Caco-2 (cell line): ENCODE data around the gene PRKAG1. TPM values are rescaled to one million over a fixed set of nuclear protein-coding genes. Genes with fewer than 3 reads are reported as not detected.

Source experiments
- BruUV-seq: library from RNA; stranded (reverse); fragments of 400-500 nt; replicated peaks from 2 replicates; lab custom pipeline; 2021; lab: Mats Ljungman, UMichigan
- CTCF ChIA-PET: fragments of 300-600 bp; sonication (Branson Sonifier 250); formaldehyde crosslinking; loops from one replicate; lab custom pipeline; 2022; ENCODE audit warnings: antibody characterized with exemption; lab: Charles Lee
- POLR2A ChIA-PET: fragments of 300-600 bp; sonication (Branson Sonifier 250); formaldehyde crosslinking; loops from one replicate; lab custom pipeline; 2022; ENCODE audit warnings: antibody characterized with exemption; lab: Charles Lee
- DNase-seq, 2 experiments: peaks; one replicate each; pipeline versions ENCODE4 v3.0.0 to v3.0.0-alpha.2; 2020 to 2022
- H3K27me3 ChIP-seq: replicated peaks from 2 replicates; pipeline ENCODE4 v1.6.0; 2011; ENCODE audit warnings: low read length; ENCODE audit not compliant: control insufficient read depth, insufficient read depth
- H3K36me3 ChIP-seq: 2 replicates; pipeline ENCODE4 v1.5.1; 2011; ENCODE audit warnings: low read length; ENCODE audit not compliant: control insufficient read depth, insufficient read depth
- H3K4me1 ChIP-seq: fragments of 250-450 bp; sonication (Bioruptor Pico); 2 replicates; pipeline ENCODE4 v1.5.1; 2020; ENCODE audit warnings: mild to moderate bottlenecking
- H3K4me3 ChIP-seq: 2 replicates; pipeline ENCODE4 v1.5.1; 2011; ENCODE audit warnings: low read depth, mild to moderate bottlenecking, control low read depth, low read length
- H3K9me3 ChIP-seq: fragments of 250-450 bp; sonication (Bioruptor Pico); 2 replicates; pipeline ENCODE4 v1.5.1; 2020; ENCODE audit warnings: mild to moderate bottlenecking, moderate library complexity
- H3K27ac Mint-ChIP-seq: one replicate; pipeline ENCODE4 v1.8.0; 2022; ENCODE audit warnings: mixed read lengths; ENCODE audit not compliant: unreplicated experiment
- H3K27me3 Mint-ChIP-seq: one replicate; pipeline ENCODE4 v1.8.0; 2022; ENCODE audit warnings: mixed read lengths; ENCODE audit not compliant: insufficient read depth, unreplicated experiment
- H3K36me3 Mint-ChIP-seq: one replicate; pipeline ENCODE4 v1.8.0; 2022; ENCODE audit warnings: mild to moderate bottlenecking, mixed read lengths; ENCODE audit not compliant: insufficient read depth, unreplicated experiment
- H3K4me1 Mint-ChIP-seq: one replicate; pipeline ENCODE4 v1.8.0; 2022; ENCODE audit warnings: low read depth, mixed read lengths; ENCODE audit not compliant: unreplicated experiment
- H3K4me3 Mint-ChIP-seq: one replicate; pipeline ENCODE4 v1.8.0; 2022; ENCODE audit warnings: mild to moderate bottlenecking, moderate library complexity, mixed read lengths; ENCODE audit not compliant: unreplicated experiment
- H3K9me3 Mint-ChIP-seq: one replicate; pipeline ENCODE4 v1.8.0; 2022; ENCODE audit warnings: mixed read lengths; ENCODE audit not compliant: unreplicated experiment
- CTCF ChIP-seq, 2 experiments: fragments of 200-600 bp in 1 of 2; IDR thresholded peaks; 1 replicate in 1 of 2; 2 replicates in 1 of 2; pipeline versions ENCODE4 v1.5.1 to v1.8.0; 2011 to 2022; ENCODE audit warnings: antibody characterized with exemption in 1 of 2, control low read depth in 1 of 2, inconsistent platforms in 1 of 2, low read depth in 1 of 2, low read length in 1 of 2, mild to moderate bottlenecking in 1 of 2, moderate library complexity in 1 of 2; ENCODE audit not compliant: insufficient read depth in 1 of 2, severe bottlenecking in 1 of 2, unreplicated experiment in 1 of 2
- intact Hi-C: fragments of 100-400 bp; cut with micrococcal nuclease; formaldehyde crosslinking; loops from one replicate; pipeline ENCODE4 v1.10.0; 2022; ENCODE audit not compliant: unreplicated experiment
- total RNA-seq: library from RNA; stranded (reverse); gene quantifications from 2 replicates; pipeline ENCODE4 v1.2.3, GENCODE V29; 2022

Gene PRKAG1
- total RNA-seq, 1 experiment from 2014 or later = 60.3 TPM

- no TSS peak for BruUV-seq
- DNase-seq = peak; percentile 71 to 76
- intact Hi-C loops = loop anchor here (5.0 kb wide), 1 partner anchor 62 kb away; no protein-coding TSS in a partner anchor
- Mint-ChIP-seq H3K9me3 (no peaks in the 10 kb centered on the region), H3K4me3 (peak within 1 kb of the TSS; percentile 91), H3K36me3 (peaks cover 28% of the 10 kb centered on the region), H3K27me3 (no peaks in the 10 kb centered on the region), H3K4me1 (peaks cover 27% of the 10 kb centered on the region), H3K27ac (peak within 1 kb of the TSS; percentile 48)
- Histone ChIP-seq H3K36me3 (no peaks in the 10 kb centered on the region; the same call in 1 of the 2 replicates), H3K4me3 (peak within 1 kb of the TSS; percentile 49), H3K27me3 (no peaks in the 10 kb centered on the region), H3K4me1 (peaks cover 18% of the 10 kb centered on the region), H3K9me3 (no peaks in the 10 kb centered on the region)
- ChIA-PET CTCF (interaction anchor here (0.8 to 6.3 kb wide), 9 partner anchors 11 to 146 kb away, joined by 3 to 90 read pairs (median 4); partner anchors contain the start of genes ARF3, PRKAG1 and WNT1), POLR2A (no interaction called here)
- TF ChIP-seq CTCF (IDR thresholded peaks at IDR 0.05; ENCODE audit: insufficient read depth in 1 of 2, low read depth in 1 of 2, low read length in 1 of 2, severe bottlenecking in 1 of 2, unreplicated experiment in 1 of 2) = peak in 1 of 2 experiments; percentile 12
Observed at GRCh38 chr12:48999371-49000131, 19.0 kb downstream of the PRKAG1 start, which contains the start of gene DDN. TSS of gene DDN (minus strand) at chr12:48999375. CDS start at chr12:48999287, 88 bp downstream.

- Mint-ChIP-seq H3K4me1 (peaks cover 32% of the 10 kb centered on the region), H3K36me3 (peaks cover 28% of the 10 kb centered on the region), H3K9me3 (no peaks in the 10 kb centered on the region), H3K27me3 (no peaks in the 10 kb centered on the region), H3K27ac (no peak overlapping the region), H3K4me3 (peak overlapping the region; percentile 91)
- H3K4me3 ChIP-seq = peak overlapping the region; percentile 49
- H3K27me3 ChIP-seq = no peaks in the 10 kb centered on the region
- TSS peak; percentile 24 for BruUV-seq
- CTCF ChIA-PET = interaction anchor here (0.5 to 6.3 kb wide), 12 partner anchors 11 to 146 kb away, joined by 3 to 90 read pairs (median 8); partner anchors contain the start of genes ARF3, PRKAG1 and WNT1
- H3K9me3 ChIP-seq = no peaks in the 10 kb centered on the region
- peaks cover 26% of the 10 kb centered on the region for H3K4me1 ChIP-seq
- POLR2A ChIA-PET = interaction anchor here (0.6 to 1.9 kb wide), 5 partner anchors 11 to 147 kb away, joined by 3 to 9 read pairs (median 7); partner anchors contain the start of gene DDX23
- peak; percentile 38 to 70 for DNase-seq
- intact Hi-C loops = loop anchor here (5.0 kb wide), 1 partner anchor 61 kb away; no protein-coding TSS in a partner anchor
- no peaks in the 10 kb centered on the region; the same call in 1 of the 2 replicates for H3K36me3 ChIP-seq
- TF ChIP-seq CTCF (IDR thresholded peaks at IDR 0.05; ENCODE audit: insufficient read depth in 1 of 2, low read depth in 1 of 2, low read length in 1 of 2, severe bottlenecking in 1 of 2, unreplicated experiment in 1 of 2) = no peak
Observed at GRCh38 chr12:48998497-48999353, 19.9 kb downstream of the PRKAG1 start.
